NCI-H2171 (cell line): Measurements from ENCODE around the gene MPZL3.

ENCODE experiments used
- DNase-seq: peaks from one replicate; lab custom pipeline; 2025; lab: John Stamatoyannopoulos, UW

The MPZL3 gene

GRCh38 chr11:118264569-118265465, 12.7 kb upstream of the MPZL3 start:
- no peak for DNase-seq

- no peak for DNase-seq
Measured at GRCh38 chr11:118263695-118264568, 11.8 kb upstream of the MPZL3 start, which contains the start of gene MPZL2. TSS of gene MPZL2 (minus strand) at chr11:118264297. CDS start at chr11:118264153, 144 bp downstream.

GRCh38 chr11:118263112-118263511, 10.9 kb upstream of the MPZL3 start:
- DNase-seq = no peak

- DNase-seq = no peak
Measured at GRCh38 chr11:118260353-118260752, 8.2 kb upstream of the MPZL3 start.

GRCh38 chr11:118259138-118259537, 7.0 kb upstream of the MPZL3 start:
- DNase-seq = no peak

- DNase-seq = no peak
Measured at GRCh38 chr11:118258410-118258809, 6.2 kb upstream of the MPZL3 start.

- no peak for DNase-seq
Measured at GRCh38 chr11:118252688-118253087, 523 bp upstream of the MPZL3 start.

GRCh38 chr11:118247041-118247440, 5.1 kb downstream of the MPZL3 start:
- DNase-seq = no peak

- DNase-seq = no peak
Measured at GRCh38 chr11:118245936-118246562, 6.1 kb downstream of the MPZL3 start.

GRCh38 chr11:118243993-118244762, 8.0 kb downstream of the MPZL3 start:
- no peak for DNase-seq

GRCh38 chr11:118243161-118243560, 9.0 kb downstream of the MPZL3 start:
- no peak for DNase-seq

GRCh38 chr11:118241764-118242098, 10.4 kb downstream of the MPZL3 start:
- no peak for DNase-seq

GRCh38 chr11:118240999-118241763, 11.0 kb downstream of the MPZL3 start:
- DNase-seq = no peak

GRCh38 chr11:118239509-118240205, 12.5 kb downstream of the MPZL3 start:
- DNase-seq = no peak

- DNase-seq = no peak
Measured at GRCh38 chr11:118238929-118239328, 13.2 kb downstream of the MPZL3 start.

- DNase-seq = no peak
Measured at GRCh38 chr11:118238421-118238820, 13.7 kb downstream of the MPZL3 start.

- no peak for DNase-seq
Measured at GRCh38 chr11:118236170-118236569, 16.0 kb downstream of the MPZL3 start.

GRCh38 chr11:118234833-118235232, 17.3 kb downstream of the MPZL3 start:
- DNase-seq = no peak

GRCh38 chr11:118233850-118234249, 18.3 kb downstream of the MPZL3 start:
- DNase-seq = no peak

GRCh38 chr11:118233377-118233776, 18.8 kb downstream of the MPZL3 start:
- no peak for DNase-seq
